Measurements from ENCODE around the gene PLEKHG2. TPM values are rescaled to one million over a fixed set of nuclear protein-coding genes. Genes with fewer than 3 reads are reported as not detected.

Gene PLEKHG2
- polyA plus RNA-seq, 12 donors: 26.4 to 86.4 (median 47.0) TPM; not detected in 1

- no peak for DNase-seq
These were observed 7.1 kb upstream of the PLEKHG2 start for GRCh38 chr19:39405261-39405957.

GRCh38 chr19:39405958-39406655 lies 6.4 kb upstream of the PLEKHG2 start:
- DNase-seq: no peak

- DNase-seq: peak; percentile 88
These were observed 5.6 kb upstream of the PLEKHG2 start, which contains the start of gene ZFP36 for GRCh38 chr19:39406656-39407409. Gene ZFP36, plus strand, starts transcription at chr19:39406847. Its CDS starts 58 bp downstream, at chr19:39406905.

- no peak for DNase-seq
These were observed 5.1 kb upstream of the PLEKHG2 start for GRCh38 chr19:39407410-39407659.

- DNase-seq: no peak
These were observed 4.6 kb upstream of the PLEKHG2 start for GRCh38 chr19:39407660-39408391.

- peak; percentile 46 for DNase-seq
These were observed 3.9 kb upstream of the PLEKHG2 start for GRCh38 chr19:39408392-39409207.

GRCh38 chr19:39409208-39410016 lies 3.1 kb upstream of the PLEKHG2 start:
- DNase-seq: peak; percentile 80

- peak; percentile 72 for DNase-seq
These were observed 2.2 kb upstream of the PLEKHG2 start for GRCh38 chr19:39410017-39410830.

- no peak for DNase-seq
These were observed 1.7 kb upstream of the PLEKHG2 start for GRCh38 chr19:39410831-39411080.

GRCh38 chr19:39411081-39411831 lies 1.2 kb upstream of the PLEKHG2 start:
- DNase-seq: peak; percentile 57

- peak; percentile 93 for DNase-seq
These were observed 703 bp upstream of the PLEKHG2 start for GRCh38 chr19:39411832-39412099.

- no peak for DNase-seq
These were observed 400 bp downstream of the PLEKHG2 start for GRCh38 chr19:39412867-39413271.

- peak; percentile 78 for DNase-seq
These were observed 922 bp downstream of the PLEKHG2 start for GRCh38 chr19:39413272-39413910.

- DNase-seq: no peak
These were observed 1.6 kb downstream of the PLEKHG2 start for GRCh38 chr19:39413911-39414608.

- no peak for DNase-seq
These were observed 2.9 kb downstream of the PLEKHG2 start for GRCh38 chr19:39415111-39416046.

GRCh38 chr19:39416152-39417120 lies 4.0 kb downstream of the PLEKHG2 start:
- no peak for DNase-seq
